GM18505 (cell line): ENCODE results near the gene SLC2A13.

Source experiments
- ATAC-seq: cut with Tn5 transposase; IDR thresholded peaks from one replicate; pipeline ENCODE4 v1.9.1; 2021; ENCODE audit not compliant: unreplicated experiment
- POLR2A ChIP-seq: IDR thresholded peaks from 4 replicates; pipeline ENCODE4 v1.6.1; 2011; ENCODE audit warnings: borderline replicate concordance; ENCODE audit not compliant: insufficient read depth, insufficient read length; ENCODE audit errors: extremely low read depth

The SLC2A13 gene

GRCh38 chr12:39988574-39988973 is 117.3 kb downstream of the SLC2A13 start:
- no peak for ATAC-seq
- TF ChIP-seq POLR2A: no peak

GRCh38 chr12:39986674-39987073 is 119.2 kb downstream of the SLC2A13 start:
- ATAC-seq: no peak

GRCh38 chr12:39984670-39985069 is 121.2 kb downstream of the SLC2A13 start:
- no peak for ATAC-seq
- TF ChIP-seq POLR2A: no peak

More at GRCh38 chr12:39986674-39987073, 119.2 kb downstream of the SLC2A13 start:
- no peak for TF ChIP-seq POLR2A

- ATAC-seq: no peak
- no peak for TF ChIP-seq POLR2A
These were observed 130.4 kb downstream of the SLC2A13 start for GRCh38 chr12:39975374-39975918.

- ATAC-seq: no peak
- TF ChIP-seq POLR2A: no peak
These were observed 133.8 kb downstream of the SLC2A13 start for GRCh38 chr12:39972119-39972518.

GRCh38 chr12:39971348-39971747 is 134.5 kb downstream of the SLC2A13 start:
- TF ChIP-seq POLR2A: no peak
- ATAC-seq: no peak

GRCh38 chr12:39966721-39967120 is 139.2 kb downstream of the SLC2A13 start:
- no peak for TF ChIP-seq POLR2A
- ATAC-seq: no peak

- ATAC-seq: no peak
- no peak for TF ChIP-seq POLR2A
These were observed 139.6 kb downstream of the SLC2A13 start for GRCh38 chr12:39966256-39966655.

- no peak for ATAC-seq
- no peak for TF ChIP-seq POLR2A
These were observed 146.4 kb downstream of the SLC2A13 start for GRCh38 chr12:39959467-39959866.

- TF ChIP-seq POLR2A: no peak
- no peak for ATAC-seq
These were observed 146.8 kb downstream of the SLC2A13 start for GRCh38 chr12:39959031-39959430.

- TF ChIP-seq POLR2A: no peak
- ATAC-seq: no peak
These were observed 147.5 kb downstream of the SLC2A13 start for GRCh38 chr12:39958377-39958776.

GRCh38 chr12:39956725-39957124 is 149.2 kb downstream of the SLC2A13 start:
- TF ChIP-seq POLR2A: no peak
- ATAC-seq: no peak

- no peak for TF ChIP-seq POLR2A
- ATAC-seq: no peak
These were observed 159.3 kb downstream of the SLC2A13 start for GRCh38 chr12:39946361-39947280.

GRCh38 chr12:39937119-39937518 is 168.8 kb downstream of the SLC2A13 start:
- ATAC-seq: no peak
- no peak for TF ChIP-seq POLR2A
